GM18907 (cell line): ENCODE data around the gene MRPL45.

ENCODE experiments used
- ATAC-seq: cut with Tn5 transposase; IDR thresholded peaks from one replicate; pipeline ENCODE4 v1.9.1; 2021; ENCODE audit warnings: mild to moderate bottlenecking, moderate library complexity; ENCODE audit not compliant: unreplicated experiment

The MRPL45 gene

GRCh38 chr17:38324772-38325171 lies 27.8 kb downstream of the MRPL45 start:
- no peak for ATAC-seq

GRCh38 chr17:38325221-38325851 lies 28.4 kb downstream of the MRPL45 start:
- no peak for ATAC-seq

GRCh38 chr17:38326996-38327792 lies 30.2 kb downstream of the MRPL45 start:
- ATAC-seq: no peak

DNA sequence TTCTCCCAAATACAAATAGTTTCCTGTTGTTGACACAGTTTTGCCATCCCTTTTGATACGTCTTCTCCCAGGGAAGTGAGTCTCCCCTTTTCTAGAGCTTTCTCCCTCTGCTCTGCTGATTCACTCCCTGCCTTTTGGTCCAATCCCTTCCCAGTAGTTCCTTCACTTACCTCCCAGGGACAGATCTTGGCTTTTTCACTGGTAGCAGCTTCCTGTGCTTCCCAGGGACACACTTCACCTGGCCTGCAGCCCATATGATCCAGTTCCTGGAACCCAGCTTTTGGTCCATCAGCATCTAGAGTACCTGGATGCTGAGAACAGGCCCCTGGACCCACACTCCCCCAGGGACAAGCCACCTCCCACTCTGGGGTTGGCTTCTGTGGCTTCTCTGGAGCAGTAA lies 31.0 kb downstream of the MRPL45 start:
- ATAC-seq: no peak

DNA sequence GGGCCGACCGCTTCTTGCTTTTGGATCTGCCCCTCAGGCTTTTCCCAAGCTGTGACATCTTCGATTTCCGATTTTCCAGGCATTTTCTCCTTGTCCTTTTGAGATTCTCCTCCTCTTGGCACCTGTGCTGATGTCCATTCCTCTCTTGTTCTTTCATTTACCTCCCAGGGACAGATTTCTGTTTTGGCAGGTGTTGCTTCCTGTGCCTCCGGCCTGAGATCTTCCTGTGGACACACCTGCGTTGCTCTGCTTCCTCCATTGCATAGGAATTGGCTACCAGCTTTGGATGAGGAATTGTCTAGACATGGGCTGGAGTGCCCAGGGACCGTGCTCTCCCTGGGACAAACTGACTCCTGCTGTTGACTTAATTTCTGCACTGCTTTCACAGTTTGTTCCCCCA lies 31.7 kb downstream of the MRPL45 start:
- ATAC-seq: no peak

- ATAC-seq: no peak
Observed at GRCh38 chr17:38329284-38329683, 32.3 kb downstream of the MRPL45 start.

GRCh38 chr17:38329808-38330730 lies 33.1 kb downstream of the MRPL45 start:
- no peak for ATAC-seq

- no peak for ATAC-seq
Observed at GRCh38 chr17:38330941-38331411, 34.0 kb downstream of the MRPL45 start.

GRCh38 chr17:38332735-38333134 lies 35.8 kb downstream of the MRPL45 start:
- no peak for ATAC-seq

GRCh38 chr17:38333635-38334295 lies 36.8 kb downstream of the MRPL45 start:
- no peak for ATAC-seq

DNA sequence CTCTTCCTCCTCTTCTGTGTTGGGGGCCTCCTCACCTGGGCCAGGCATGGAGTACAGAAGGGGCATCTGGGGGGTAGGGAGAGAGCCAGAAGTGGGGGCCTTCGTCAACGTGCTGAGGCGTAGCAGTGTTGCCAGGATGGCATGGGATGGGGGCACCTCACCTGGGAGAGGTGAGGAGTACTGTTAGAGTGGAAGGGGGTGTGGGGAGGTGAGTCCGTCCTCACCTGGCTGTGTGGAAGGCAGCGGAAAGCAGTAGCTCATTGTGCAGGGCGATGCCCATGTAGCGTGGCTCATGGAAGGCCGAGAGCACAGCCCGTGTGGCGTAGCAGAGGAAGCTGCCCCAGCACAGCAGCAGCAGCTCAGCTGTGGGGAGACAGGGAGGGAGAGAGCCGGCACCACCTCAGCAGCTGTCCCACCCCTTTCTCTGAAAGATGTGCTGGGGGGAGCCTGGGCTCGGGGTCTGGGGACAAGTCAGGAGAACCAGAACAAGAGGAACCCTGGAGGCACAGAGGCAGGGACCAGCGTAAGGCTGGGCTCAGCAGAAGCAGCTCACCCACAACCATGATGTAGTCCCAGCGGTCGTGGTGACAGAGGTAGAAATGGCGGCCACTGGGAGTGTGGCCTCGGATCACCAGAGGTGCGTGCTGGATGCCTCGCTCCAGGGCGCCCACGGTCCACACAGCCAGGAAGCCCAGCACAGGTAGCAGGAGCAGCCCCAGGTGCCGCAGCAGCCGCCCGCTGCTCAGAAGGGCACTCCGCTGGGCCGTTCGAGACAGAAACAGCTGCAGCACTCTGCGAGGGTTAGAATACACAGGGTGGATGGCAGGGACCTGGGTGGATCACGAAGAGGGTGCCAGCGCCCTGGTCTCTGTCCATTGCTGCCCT lies 37.8 kb downstream of the MRPL45 start:
- no peak for ATAC-seq

DNA sequence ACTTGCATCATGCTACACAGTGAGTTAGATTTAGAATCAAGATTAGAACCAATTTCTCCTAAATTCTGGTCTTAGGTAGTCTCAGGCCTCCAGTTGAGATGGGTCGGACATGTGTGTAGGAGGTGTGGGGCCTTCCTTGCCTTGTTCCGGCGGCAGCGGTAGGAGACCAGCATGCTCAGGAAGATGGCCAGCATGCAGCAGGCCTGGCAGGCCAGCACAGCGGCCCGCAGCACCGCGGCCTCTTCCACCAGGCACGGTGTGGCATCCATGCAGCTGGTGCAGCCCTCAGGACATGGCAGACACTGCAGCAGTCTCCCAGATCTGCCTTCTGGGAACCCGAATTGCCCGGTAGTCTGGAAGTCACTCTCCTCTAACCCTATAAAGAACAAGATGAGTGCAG lies 39.9 kb downstream of the MRPL45 start:
- ATAC-seq: no peak

- ATAC-seq: no peak
Observed at GRCh38 chr17:38338053-38338452, 41.1 kb downstream of the MRPL45 start.

- no peak for ATAC-seq
Observed at GRCh38 chr17:38338535-38338934, 41.6 kb downstream of the MRPL45 start.

- ATAC-seq: no peak
Observed at GRCh38 chr17:38339891-38340290, 42.9 kb downstream of the MRPL45 start.

DNA sequence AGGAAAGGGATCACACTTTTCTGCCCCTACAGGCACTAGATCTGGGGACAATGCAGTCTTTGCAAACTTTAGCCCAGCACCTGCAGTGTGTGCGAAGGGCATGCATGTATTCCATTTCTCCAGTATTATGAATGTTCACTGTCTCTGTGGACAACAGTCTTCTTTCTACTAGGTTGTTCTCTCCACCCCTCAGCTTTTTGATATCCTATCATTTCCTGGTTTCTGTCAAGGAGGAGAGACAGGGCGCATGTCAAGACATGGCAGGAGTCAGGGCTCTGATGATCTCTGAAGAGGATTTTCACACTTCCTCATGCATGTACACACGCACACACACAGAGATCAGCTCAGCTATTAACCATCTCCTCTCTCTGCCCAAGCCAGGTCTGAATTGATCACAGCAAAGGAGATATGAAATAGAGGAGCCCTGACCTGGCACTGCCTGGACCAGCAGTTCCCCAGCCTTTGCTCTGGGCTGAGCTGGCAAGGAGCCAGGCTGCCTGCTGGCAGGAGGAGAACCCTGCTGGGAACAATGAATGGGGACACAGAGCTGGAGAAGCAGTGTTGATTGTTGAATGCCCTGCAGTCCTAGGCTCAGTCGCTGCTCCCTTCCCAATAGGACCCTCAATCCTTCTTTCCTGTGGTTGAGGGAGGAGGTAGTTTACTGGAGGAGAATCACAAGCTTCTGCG lies 44.2 kb downstream of the MRPL45 start:
- no peak for ATAC-seq

DNA sequence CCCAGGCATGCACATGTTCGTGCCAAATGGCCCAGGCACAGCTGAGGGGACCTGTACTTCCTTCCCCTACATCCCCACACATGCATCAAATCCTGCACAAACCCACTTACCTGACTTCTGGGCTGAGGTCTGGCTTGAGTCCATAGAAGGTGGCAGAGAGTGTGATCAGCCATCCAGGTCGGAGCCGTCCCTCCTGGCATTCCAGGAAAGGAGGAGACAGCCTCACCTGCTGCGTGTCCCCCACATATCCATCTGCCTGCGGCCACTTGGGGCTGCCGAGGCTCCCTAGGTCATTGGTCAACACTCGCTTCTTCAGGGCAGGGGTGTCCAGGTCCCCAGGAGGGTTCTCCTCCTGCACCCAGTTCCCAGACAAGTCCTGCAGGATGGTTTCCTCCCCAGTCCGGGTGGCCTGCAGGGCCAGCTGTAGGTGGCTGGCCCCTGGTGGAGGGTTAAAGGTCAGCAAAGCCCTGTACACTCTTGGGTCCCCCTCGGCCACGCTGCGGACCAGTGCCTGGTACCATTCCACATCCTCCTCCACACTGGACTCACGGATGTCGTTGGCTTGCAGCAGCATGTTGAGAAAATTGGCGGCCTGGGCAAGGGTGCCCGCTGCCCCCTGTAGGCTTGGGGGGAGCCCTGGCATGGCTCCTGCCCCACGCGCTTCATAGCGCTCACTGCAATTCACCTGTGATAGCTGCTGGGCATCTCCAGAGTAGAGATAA lies 46.1 kb downstream of the MRPL45 start:
- no peak for ATAC-seq

GRCh38 chr17:38343608-38344419 lies 46.8 kb downstream of the MRPL45 start, which contains the start of gene GPR179:
TSS of gene GPR179 (minus strand) at chr17:38343956. CDS start at chr17:38343789, 167 bp downstream.
- no peak for ATAC-seq
